Measurements from ENCODE around the gene XKRX.

The XKRX gene

DNA sequence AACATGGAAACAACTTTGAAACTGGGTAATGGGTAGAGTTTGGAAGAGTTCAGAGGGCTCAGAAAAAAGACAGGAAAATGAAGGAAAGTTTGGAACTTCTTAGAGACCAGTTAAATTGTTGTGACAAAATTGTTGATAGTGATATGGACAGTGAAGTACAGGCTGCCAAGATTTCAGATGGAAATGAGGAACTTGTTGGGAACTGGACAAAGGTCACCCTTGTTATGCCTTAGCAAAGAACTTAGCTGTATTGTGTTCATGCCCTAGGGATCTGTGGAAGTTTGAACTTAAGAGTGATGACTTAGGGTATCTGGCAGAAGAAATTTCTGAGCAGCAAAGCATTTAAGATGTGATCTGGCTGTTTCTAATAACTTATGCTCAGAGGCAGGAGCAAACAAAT, 35.6 kb upstream of the XKRX start:
- DNase-seq (ENCODE audit: low read depth): no peak
- TF ChIP-seq, protein P1, sequence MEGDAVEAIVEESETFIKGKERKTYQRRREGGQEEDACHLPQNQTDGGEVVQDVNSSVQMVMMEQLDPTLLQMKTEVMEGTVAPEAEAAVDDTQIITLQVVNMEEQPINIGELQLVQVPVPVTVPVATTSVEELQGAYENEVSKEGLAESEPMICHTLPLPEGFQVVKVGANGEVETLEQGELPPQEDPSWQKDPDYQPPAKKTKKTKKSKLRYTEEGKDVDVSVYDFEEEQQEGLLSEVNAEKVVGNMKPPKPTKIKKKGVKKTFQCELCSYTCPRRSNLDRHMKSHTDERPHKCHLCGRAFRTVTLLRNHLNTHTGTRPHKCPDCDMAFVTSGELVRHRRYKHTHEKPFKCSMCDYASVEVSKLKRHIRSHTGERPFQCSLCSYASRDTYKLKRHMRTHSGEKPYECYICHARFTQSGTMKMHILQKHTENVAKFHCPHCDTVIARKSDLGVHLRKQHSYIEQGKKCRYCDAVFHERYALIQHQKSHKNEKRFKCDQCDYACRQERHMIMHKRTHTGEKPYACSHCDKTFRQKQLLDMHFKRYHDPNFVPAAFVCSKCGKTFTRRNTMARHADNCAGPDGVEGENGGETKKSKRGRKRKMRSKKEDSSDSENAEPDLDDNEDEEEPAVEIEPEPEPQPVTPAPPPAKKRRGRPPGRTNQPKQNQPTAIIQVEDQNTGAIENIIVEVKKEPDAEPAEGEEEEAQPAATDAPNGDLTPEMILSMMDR (conservative IDR thresholded peaks at IDR 0.05; ENCODE audit: control insufficient read depth, insufficient read depth, low read depth, low read length): no peak
- no peak overlapping the region for H3K4me3 ChIP-seq (ENCODE audit: control insufficient read depth, low read depth, low read length)

DNA sequence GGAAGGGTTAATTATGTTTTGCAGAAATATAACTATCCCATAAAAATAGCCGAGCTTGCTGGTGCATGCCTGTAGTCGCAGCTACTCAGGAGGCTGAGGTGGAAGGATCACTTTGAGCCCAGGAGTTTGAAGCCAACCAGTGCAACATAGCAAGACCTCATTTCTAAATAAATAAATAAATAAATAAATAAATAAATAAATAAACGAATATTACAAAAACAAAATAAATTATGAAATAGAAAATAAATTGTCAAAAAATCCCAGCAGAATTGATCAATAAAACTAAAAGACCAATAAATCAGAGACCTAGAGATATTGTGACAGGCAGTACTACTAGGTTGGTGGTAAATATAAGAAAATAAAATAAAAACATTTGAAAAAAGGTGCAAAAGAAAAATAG, 34.1 kb upstream of the XKRX start:
- H3K4me3 ChIP-seq (ENCODE audit: control insufficient read depth, low read depth, low read length): no peak overlapping the region
- TF ChIP-seq, protein P1 (conservative IDR thresholded peaks at IDR 0.05; ENCODE audit: control insufficient read depth, insufficient read depth, low read depth, low read length): no peak
- no peak for DNase-seq (ENCODE audit: low read depth)

DNA sequence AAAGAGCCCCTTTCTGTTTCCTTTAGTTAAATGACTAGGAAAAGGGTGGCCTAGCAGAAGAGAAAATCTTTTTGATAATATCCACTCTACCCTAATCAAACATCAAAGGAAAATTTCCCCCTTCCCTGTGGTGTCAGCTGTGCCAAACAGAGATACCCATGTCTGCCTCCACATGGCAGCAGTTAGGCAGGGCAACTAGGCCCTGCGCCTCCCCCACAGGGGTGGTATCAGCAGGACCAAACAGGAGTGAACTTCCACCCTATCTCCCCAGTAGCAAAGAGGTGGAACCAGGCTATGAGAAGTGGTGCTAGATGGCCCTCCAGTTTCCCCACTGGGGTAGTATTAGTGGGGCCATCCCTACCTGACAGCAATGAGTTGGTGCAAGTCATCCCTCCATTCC, 19.8 kb upstream of the XKRX start:
- no peak overlapping the region for H3K4me3 ChIP-seq (ENCODE audit: control insufficient read depth, low read depth, low read length)
- DNase-seq (ENCODE audit: low read depth): no peak
- TF ChIP-seq, protein P1 (conservative IDR thresholded peaks at IDR 0.05; ENCODE audit: control insufficient read depth, insufficient read depth, low read depth, low read length): no peak

DNA sequence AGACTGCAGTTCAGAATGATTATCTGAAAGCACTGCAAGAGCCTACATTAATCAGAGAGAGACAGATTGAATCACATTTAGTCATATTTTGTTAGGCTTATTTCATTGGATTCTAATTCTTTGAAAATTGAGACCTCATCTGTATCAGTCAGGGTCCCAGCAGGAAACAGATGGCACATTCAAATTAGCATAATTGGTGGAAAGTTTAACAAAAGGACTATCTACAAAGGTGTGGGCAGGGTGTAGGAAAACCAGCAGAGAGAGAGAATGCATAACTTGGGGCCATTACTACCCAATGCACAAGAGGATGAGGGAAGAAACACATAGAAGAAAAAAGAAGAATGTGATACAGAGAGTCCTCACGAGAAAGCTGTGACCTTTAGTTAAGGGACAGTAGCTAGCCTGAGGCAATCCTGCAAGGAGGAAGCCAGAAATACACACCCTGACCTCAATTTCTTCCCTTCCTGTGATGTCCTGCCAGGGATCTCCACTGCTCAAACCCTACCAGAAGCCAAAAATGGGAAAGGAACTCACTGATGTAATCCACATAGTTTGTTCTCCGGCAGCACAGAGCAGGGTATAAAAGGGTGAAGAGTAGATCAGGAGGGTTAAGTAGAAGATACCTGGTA, 17.7 kb upstream of the XKRX start:
- H3K4me3 ChIP-seq (ENCODE audit: control insufficient read depth, low read depth, low read length): no peak overlapping the region
- TF ChIP-seq, protein P1 (conservative IDR thresholded peaks at IDR 0.05; ENCODE audit: control insufficient read depth, insufficient read depth, low read depth, low read length): no peak
- no peak for DNase-seq (ENCODE audit: low read depth)

DNA sequence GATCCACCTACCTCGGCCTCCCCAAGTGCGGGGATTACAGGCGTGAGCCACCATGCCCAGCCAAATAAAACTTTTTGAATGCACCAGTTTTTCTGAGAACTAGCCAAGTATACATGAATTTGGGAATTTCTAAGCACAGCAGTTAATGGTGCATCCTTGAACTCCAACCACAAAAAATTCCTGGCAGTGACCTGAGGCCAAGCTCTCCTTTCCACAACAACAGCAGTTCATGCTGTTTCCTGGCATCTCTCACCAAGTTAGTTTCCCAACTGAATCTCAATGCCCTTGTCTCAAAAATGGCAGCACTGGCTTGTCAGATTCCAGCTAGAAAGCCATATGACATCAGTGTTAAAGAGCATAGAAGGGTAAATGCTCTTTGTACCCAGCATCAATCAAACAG, 15.9 kb upstream of the XKRX start:
- no peak overlapping the region for H3K4me3 ChIP-seq (ENCODE audit: control insufficient read depth, low read depth, low read length)
- TF ChIP-seq, protein P1 (conservative IDR thresholded peaks at IDR 0.05; ENCODE audit: control insufficient read depth, insufficient read depth, low read depth, low read length): no peak
- DNase-seq (ENCODE audit: low read depth): no peak

DNA sequence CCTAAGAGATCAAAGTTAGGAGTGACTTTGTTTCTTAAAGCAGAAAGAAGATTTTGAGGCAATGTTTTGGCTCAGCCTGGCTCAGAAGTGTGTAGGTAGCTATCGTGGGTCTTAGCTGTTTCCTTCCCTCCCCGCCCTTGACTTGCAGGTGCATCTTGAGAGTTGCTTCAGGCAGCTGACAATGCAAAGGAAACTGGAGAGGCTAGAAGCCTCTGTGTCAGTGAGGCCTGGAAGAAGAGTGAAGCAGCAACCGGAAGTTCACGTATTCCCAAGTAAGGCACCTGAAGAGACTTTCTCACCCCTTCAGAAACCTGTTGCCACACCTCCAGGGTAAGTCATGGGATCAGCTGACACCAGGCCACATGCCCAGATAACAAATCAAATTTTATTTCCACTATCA, 10.6 kb upstream of the XKRX start:
- no peak overlapping the region for H3K4me3 ChIP-seq (ENCODE audit: control insufficient read depth, low read depth, low read length)
- TF ChIP-seq, protein P1 (conservative IDR thresholded peaks at IDR 0.05; ENCODE audit: control insufficient read depth, insufficient read depth, low read depth, low read length): no peak
- DNase-seq (ENCODE audit: low read depth): no peak

DNA sequence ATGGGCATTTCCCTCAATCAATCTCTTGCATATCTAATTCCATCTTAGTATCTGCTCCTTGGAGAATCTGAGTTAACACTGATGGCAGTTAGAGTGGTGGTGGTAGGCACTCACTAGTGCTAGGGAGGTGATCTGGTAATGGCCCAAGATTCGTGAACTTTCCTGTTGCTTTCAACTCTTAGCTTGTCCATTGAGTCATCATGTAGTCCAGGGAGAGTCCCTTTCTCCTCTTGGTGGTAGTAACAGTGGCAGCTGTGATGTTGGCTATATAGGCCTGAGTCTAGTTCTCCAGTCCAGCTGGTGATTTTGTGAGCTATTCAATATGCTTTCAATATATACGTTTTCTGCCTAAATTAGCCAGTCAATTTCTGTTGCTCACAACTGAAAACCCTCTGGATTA, 7.0 kb upstream of the XKRX start:
- H3K4me3 ChIP-seq (ENCODE audit: control insufficient read depth, low read depth, low read length): no peak overlapping the region
- TF ChIP-seq, protein P1 (conservative IDR thresholded peaks at IDR 0.05; ENCODE audit: control insufficient read depth, insufficient read depth, low read depth, low read length): no peak
- DNase-seq (ENCODE audit: low read depth): no peak

Measured in fibroblast of mammary gland (primary cell).